ENCODE data around the gene CTBP2.

The CTBP2 gene

GRCh38 chr10:125091891-125092290 is 68.5 kb downstream of the CTBP2 start:
- Mint-ChIP-seq H3K4me1 (peaks cover 66% of the 10 kb centered on the region), H3K27ac (no peak overlapping the region), H3K36me3 (ENCODE audit: low read depth) (peaks cover 45% of the 10 kb centered on the region), H3K27me3 (ENCODE audit: low read depth, poor library complexity) (peaks cover 3% of the 10 kb centered on the region), H3K9me3 (no peaks in the 10 kb centered on the region), H3K4me3 (no peak overlapping the region)
- no peak for DNase-seq
- TF ChIP-seq CTCF (IDR thresholded peaks at IDR 0.05) = no peak

- Mint-ChIP-seq H3K9me3 (no peaks in the 10 kb centered on the region), H3K27me3 (ENCODE audit: low read depth, poor library complexity) (peaks cover 3% of the 10 kb centered on the region), H3K36me3 (ENCODE audit: low read depth) (peaks cover 53% of the 10 kb centered on the region), H3K4me1 (peaks cover 63% of the 10 kb centered on the region), H3K4me3 (no peak overlapping the region), H3K27ac (peak overlapping the region; percentile 48)
- DNase-seq = no peak
- no peak for TF ChIP-seq CTCF (IDR thresholded peaks at IDR 0.05)
Measured at GRCh38 chr10:125089469-125089868, 70.9 kb downstream of the CTBP2 start.

GRCh38 chr10:125087897-125088215 is 72.5 kb downstream of the CTBP2 start:
- H3K4me1 Mint-ChIP-seq = peaks cover 63% of the 10 kb centered on the region
- H3K4me3 Mint-ChIP-seq = no peak overlapping the region
- peak overlapping the region; percentile 10 for H3K27ac Mint-ChIP-seq
- no peaks in the 10 kb centered on the region for H3K9me3 Mint-ChIP-seq
- H3K27me3 Mint-ChIP-seq (ENCODE audit: low read depth, poor library complexity) = peaks cover 3% of the 10 kb centered on the region
- no peak for DNase-seq
- no peak for TF ChIP-seq CTCF (IDR thresholded peaks at IDR 0.05)
- peaks cover 62% of the 10 kb centered on the region for H3K36me3 Mint-ChIP-seq (ENCODE audit: low read depth)

GRCh38 chr10:125087191-125087896 is 73.0 kb downstream of the CTBP2 start:
- H3K27me3 Mint-ChIP-seq (ENCODE audit: low read depth, poor library complexity) = peaks cover 3% of the 10 kb centered on the region
- TF ChIP-seq CTCF (IDR thresholded peaks at IDR 0.05) = no peak
- no peaks in the 10 kb centered on the region for H3K9me3 Mint-ChIP-seq
- H3K4me1 Mint-ChIP-seq = peaks cover 59% of the 10 kb centered on the region
- peak overlapping the region; percentile 10 for H3K27ac Mint-ChIP-seq
- DNase-seq = no peak
- no peak overlapping the region for H3K4me3 Mint-ChIP-seq
- peaks cover 67% of the 10 kb centered on the region for H3K36me3 Mint-ChIP-seq (ENCODE audit: low read depth)

- Mint-ChIP-seq H3K4me1 (peaks cover 57% of the 10 kb centered on the region), H3K4me3 (peak overlapping the region; percentile 15), H3K27ac (peak overlapping the region; percentile 51), H3K36me3 (ENCODE audit: low read depth) (peaks cover 70% of the 10 kb centered on the region), H3K27me3 (ENCODE audit: low read depth, poor library complexity) (peaks cover 3% of the 10 kb centered on the region), H3K9me3 (no peaks in the 10 kb centered on the region)
- TF ChIP-seq CTCF (IDR thresholded peaks at IDR 0.05) = no peak
- no peak for DNase-seq
Measured at GRCh38 chr10:125086691-125087090, 73.7 kb downstream of the CTBP2 start.

All from nephron progenitor cell (in vitro differentiated cells).